ENCODE results near the gene PBX1. TPM values are rescaled to one million over a fixed set of nuclear protein-coding genes. Genes with fewer than 3 reads are reported as not detected.

Gene PBX1
- total RNA-seq, 2 donors from 2014 or later, result 59.9 to 79.2 TPM

GRCh38 chr1:164867590-164867989 lies 308.6 kb downstream of the PBX1 start:
- Histone ChIP-seq H3K4me3 (ENCODE audit: low read length) (no peak overlapping the region), H3K36me3 (ENCODE audit: control insufficient read depth, insufficient read depth, low read length) (no peaks in the 10 kb centered on the region), H3K9me3 (ENCODE audit: control insufficient read depth, low read length) (peaks cover 5% of the 10 kb centered on the region), H3K4me1 (ENCODE audit: control insufficient read depth, insufficient read depth, low read length) (peaks cover 11% of the 10 kb centered on the region), H3K27ac (ENCODE audit: low read depth, low read length) (no peak overlapping the region), H3K9ac (ENCODE audit: extremely low read depth, low read length, poor library complexity, severe bottlenecking) (no peak overlapping the region), H3K27me3 (ENCODE audit: control insufficient read depth, insufficient read depth, low read length, poor library complexity, severe bottlenecking) (peaks cover 14% of the 10 kb centered on the region)
- TF ChIP-seq CTCF (conservative IDR thresholded peaks at IDR 0.05), result no peak
- Mint-ChIP-seq H3K27ac (no peak overlapping the region), H3K27me3 (ENCODE audit: insufficient read depth) (peaks cover 56% of the 10 kb centered on the region), H3K4me1 (peaks cover 32% of the 10 kb centered on the region), H3K36me3 (ENCODE audit: low read depth) (no peaks in the 10 kb centered on the region), H3K4me3 (no peak overlapping the region), H3K9me3 (no peaks in the 10 kb centered on the region)
- DNase-seq, result no peak
- WGBS, 2 experiments (ENCODE audit: insufficient coverage in 1 of 2, insufficient read length in 1 of 2), result 95% methylated on average over 4 to 8 of the region's 8 CpGs

- Histone ChIP-seq H3K4me1 (ENCODE audit: control insufficient read depth, insufficient read depth, low read length) (peaks cover 16% of the 10 kb centered on the region), H3K9ac (ENCODE audit: extremely low read depth, low read length, poor library complexity, severe bottlenecking) (no peak overlapping the region), H3K27me3 (ENCODE audit: control insufficient read depth, insufficient read depth, low read length, poor library complexity, severe bottlenecking) (peaks cover 14% of the 10 kb centered on the region), H3K36me3 (ENCODE audit: control insufficient read depth, insufficient read depth, low read length) (no peaks in the 10 kb centered on the region), H3K4me3 (ENCODE audit: low read length) (no peak overlapping the region), H3K9me3 (ENCODE audit: control insufficient read depth, low read length) (no peaks in the 10 kb centered on the region), H3K27ac (ENCODE audit: low read depth, low read length) (no peak overlapping the region)
- no peak overlapping the region for H3K4me3 Mint-ChIP-seq
- no peak overlapping the region for H3K27ac Mint-ChIP-seq
- peaks cover 31% of the 10 kb centered on the region for H3K4me1 Mint-ChIP-seq
- no peak for TF ChIP-seq CTCF (conservative IDR thresholded peaks at IDR 0.05)
- no peaks in the 10 kb centered on the region for H3K36me3 Mint-ChIP-seq (ENCODE audit: low read depth)
- no peaks in the 10 kb centered on the region for H3K9me3 Mint-ChIP-seq
- WGBS, 2 experiments (ENCODE audit: insufficient coverage in 1 of 2, insufficient read length in 1 of 2), result 92 to 95% methylated on average over 4 of the region's 4 CpGs
- no peak for DNase-seq
- peaks cover 52% of the 10 kb centered on the region for H3K27me3 Mint-ChIP-seq (ENCODE audit: insufficient read depth)
Measured at GRCh38 chr1:164868990-164869389, 310.0 kb downstream of the PBX1 start.

- no peaks in the 10 kb centered on the region for H3K27me3 ChIP-seq (ENCODE audit: control insufficient read depth, insufficient read depth, low read length, poor library complexity, severe bottlenecking)
- H3K9ac ChIP-seq (ENCODE audit: extremely low read depth, low read length, poor library complexity, severe bottlenecking), result no peak overlapping the region
- no peak for TF ChIP-seq CTCF (conservative IDR thresholded peaks at IDR 0.05)
- no peaks in the 10 kb centered on the region for H3K9me3 ChIP-seq (ENCODE audit: control insufficient read depth, low read length)
- no peak overlapping the region for H3K4me3 Mint-ChIP-seq
- peaks cover 48% of the 10 kb centered on the region for H3K4me1 Mint-ChIP-seq
- H3K9me3 Mint-ChIP-seq, result no peaks in the 10 kb centered on the region
- H3K27ac Mint-ChIP-seq, result no peak overlapping the region
- no peak for DNase-seq
- H3K27me3 Mint-ChIP-seq (ENCODE audit: insufficient read depth), result peaks cover 16% of the 10 kb centered on the region
- H3K36me3 ChIP-seq (ENCODE audit: control insufficient read depth, insufficient read depth, low read length), result no peaks in the 10 kb centered on the region
- H3K36me3 Mint-ChIP-seq (ENCODE audit: low read depth), result no peaks in the 10 kb centered on the region
- H3K27ac ChIP-seq (ENCODE audit: low read depth, low read length), result no peak overlapping the region
- H3K4me3 ChIP-seq (ENCODE audit: low read length), result no peak overlapping the region
- WGBS, 2 experiments (ENCODE audit: insufficient coverage in 1 of 2, insufficient read length in 1 of 2), result 95 to 96% methylated on average over 3 of the region's 3 CpGs
- H3K4me1 ChIP-seq (ENCODE audit: control insufficient read depth, insufficient read depth, low read length), result peaks cover 19% of the 10 kb centered on the region
Measured at GRCh38 chr1:164875518-164875917, 316.5 kb downstream of the PBX1 start.

Measured in endodermal cell (in vitro differentiated cells).